Measurements from ENCODE around the gene TTC7B.

The TTC7B gene

GRCh38 chr14:90651271-90651804, 164.9 kb downstream of the TTC7B start:
- Histone ChIP-seq H3K79me2 (ENCODE audit: insufficient read depth, low read length) (no peaks in the 10 kb centered on the region), H3K4me3 (ENCODE audit: low read depth in 1 of 2, low read length in 2 of 2) (no peak overlapping the region), H3K27me3 (ENCODE audit: insufficient read depth, low read length, poor library complexity) (no peaks in the 10 kb centered on the region), H3K36me3 (ENCODE audit: insufficient read depth, low read length) (no peaks in the 10 kb centered on the region), H3K4me1 (ENCODE audit: insufficient read depth, low read length) (no peaks in the 10 kb centered on the region), H3K4me2 (ENCODE audit: insufficient read depth, low read length) (no peak overlapping the region), H3K9me3 (ENCODE audit: insufficient read depth, low read length, severe bottlenecking) (no peaks in the 10 kb centered on the region), H4K20me1 (ENCODE audit: insufficient read depth, low read length) (no peaks in the 10 kb centered on the region), H3K9ac (ENCODE audit: low read depth, low read length) (no peak overlapping the region), H3K27ac (ENCODE audit: low read length) (no peak overlapping the region), H2AFZ (ENCODE audit: low read depth, low read length) (no peak overlapping the region)
- no peak for ATAC-seq (ENCODE audit: insufficient read depth, low read depth)
- no peak for DNase-seq
- no peak for TF ChIP-seq EZH2 (IDR thresholded peaks at IDR 0.05; ENCODE audit: borderline replicate concordance, low read depth, low read length, severe bottlenecking)
- no peak for TF ChIP-seq CTCF (IDR thresholded peaks at IDR 0.05; ENCODE audit: borderline replicate concordance, extremely low read depth, low read length, poor library complexity, severe bottlenecking)

DNA sequence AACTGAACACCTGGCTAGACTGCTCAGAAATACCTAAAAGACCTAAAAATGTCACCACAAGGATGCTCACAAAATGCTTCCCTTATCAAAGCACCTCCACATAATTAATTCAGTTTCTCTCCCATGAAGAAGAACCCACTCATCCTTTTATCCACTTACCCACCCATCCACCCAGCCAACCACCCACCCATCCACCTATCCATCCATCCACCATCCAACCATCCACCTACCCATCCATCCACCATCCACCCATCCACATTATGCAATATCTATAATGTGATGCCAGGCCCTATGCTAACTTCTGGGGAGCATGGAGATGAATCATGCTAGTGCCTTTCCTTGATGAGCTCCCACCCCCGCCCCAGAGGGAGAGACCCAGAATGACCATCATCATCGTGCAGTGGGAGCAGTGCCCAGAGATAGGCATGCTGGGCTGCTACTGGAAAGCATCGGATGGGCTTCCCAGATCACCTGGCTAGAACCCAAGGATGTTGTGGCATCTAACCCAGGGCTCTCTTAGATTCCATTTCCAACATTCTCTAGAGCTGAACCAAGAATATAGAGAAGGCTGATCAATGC, 166.6 kb downstream of the TTC7B start:
- Histone ChIP-seq H3K27ac (ENCODE audit: low read length) (no peak overlapping the region), H3K4me1 (ENCODE audit: insufficient read depth, low read length) (no peaks in the 10 kb centered on the region)
- no peak for ATAC-seq (ENCODE audit: insufficient read depth, low read depth)

DNA sequence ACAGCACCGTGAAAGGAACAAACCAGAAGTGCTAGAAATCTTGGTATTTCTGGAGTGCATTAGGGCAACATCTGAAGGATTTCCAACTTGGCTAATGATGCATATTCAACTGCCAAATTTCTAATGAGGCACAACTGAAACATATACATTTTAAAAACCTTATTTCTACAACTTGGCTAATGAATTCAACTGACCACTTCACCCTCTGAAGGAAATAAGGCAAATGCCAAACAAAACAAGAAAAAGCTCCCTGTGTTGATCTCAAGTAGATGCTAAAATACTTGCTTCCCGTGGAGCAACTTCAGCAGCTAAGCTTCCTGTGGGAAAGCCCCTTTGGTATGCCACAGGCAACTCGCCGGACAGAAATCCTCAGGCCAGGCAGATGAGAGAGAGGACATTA, 167.1 kb downstream of the TTC7B start:
- no peak overlapping the region for H3K27ac ChIP-seq (ENCODE audit: low read length)
- H3K36me3 ChIP-seq (ENCODE audit: insufficient read depth, low read length), result no peaks in the 10 kb centered on the region
- no peaks in the 10 kb centered on the region for H3K79me2 ChIP-seq (ENCODE audit: insufficient read depth, low read length)
- DNase-seq (no peak), ATAC-seq (ENCODE audit: insufficient read depth, low read depth) (no peak)
- H3K4me1 ChIP-seq (ENCODE audit: insufficient read depth, low read length), result no peaks in the 10 kb centered on the region
- H3K4me3 ChIP-seq (ENCODE audit: low read depth in 1 of 2, low read length in 2 of 2), result no peak overlapping the region
- H3K27me3 ChIP-seq (ENCODE audit: insufficient read depth, low read length, poor library complexity), result no peaks in the 10 kb centered on the region
- TF ChIP-seq EZH2 (IDR thresholded peaks at IDR 0.05; ENCODE audit: borderline replicate concordance, low read depth, low read length, severe bottlenecking), result no peak
- TF ChIP-seq CTCF (IDR thresholded peaks at IDR 0.05; ENCODE audit: borderline replicate concordance, extremely low read depth, low read length, poor library complexity, severe bottlenecking), result no peak
- H3K4me2 ChIP-seq (ENCODE audit: insufficient read depth, low read length), result no peak overlapping the region
- H2AFZ ChIP-seq (ENCODE audit: low read depth, low read length), result no peak overlapping the region
- no peaks in the 10 kb centered on the region for H4K20me1 ChIP-seq (ENCODE audit: insufficient read depth, low read length)
- no peaks in the 10 kb centered on the region for H3K9me3 ChIP-seq (ENCODE audit: insufficient read depth, low read length, severe bottlenecking)
- no peak overlapping the region for H3K9ac ChIP-seq (ENCODE audit: low read depth, low read length)

More for the DNA sequence above, 166.6 kb downstream of the TTC7B start:
- Histone ChIP-seq H4K20me1 (ENCODE audit: insufficient read depth, low read length) (no peaks in the 10 kb centered on the region), H2AFZ (ENCODE audit: low read depth, low read length) (no peak overlapping the region), H3K4me3 (ENCODE audit: low read depth in 1 of 2, low read length in 2 of 2) (no peak overlapping the region), H3K9ac (ENCODE audit: low read depth, low read length) (no peak overlapping the region), H3K36me3 (ENCODE audit: insufficient read depth, low read length) (no peaks in the 10 kb centered on the region), H3K79me2 (ENCODE audit: insufficient read depth, low read length) (no peaks in the 10 kb centered on the region), H3K9me3 (ENCODE audit: insufficient read depth, low read length, severe bottlenecking) (no peaks in the 10 kb centered on the region), H3K27me3 (ENCODE audit: insufficient read depth, low read length, poor library complexity) (no peaks in the 10 kb centered on the region), H3K4me2 (ENCODE audit: insufficient read depth, low read length) (no peak overlapping the region)
- no peak for DNase-seq
- TF ChIP-seq EZH2 (IDR thresholded peaks at IDR 0.05; ENCODE audit: borderline replicate concordance, low read depth, low read length, severe bottlenecking) (no peak), CTCF (IDR thresholded peaks at IDR 0.05; ENCODE audit: borderline replicate concordance, extremely low read depth, low read length, poor library complexity, severe bottlenecking) (no peak)
